CD1c-positive myeloid dendritic cell (primary cell): ENCODE results near the gene COPZ2.
A peak's percentile ranks its signal among the peaks of the same experiment; 100 is the strongest.
"Not testable (repeated sequence)": the region's sequence is repeated elsewhere in the genome, so short reads cannot be mapped to it uniquely, and the experiment has no call there.

Experiments
- DNase-seq: peaks from one replicate; pipeline ENCODE4 v3.0.0-alpha.2; 2016; ENCODE audit errors: extremely low spot score

The COPZ2 gene

GRCh38 chr17:48004983-48005382, 32.6 kb downstream of the COPZ2 start:
- no peak for DNase-seq

GRCh38 chr17:48003417-48004151, 34.0 kb downstream of the COPZ2 start:
- DNase-seq = peak; percentile 22

DNA sequence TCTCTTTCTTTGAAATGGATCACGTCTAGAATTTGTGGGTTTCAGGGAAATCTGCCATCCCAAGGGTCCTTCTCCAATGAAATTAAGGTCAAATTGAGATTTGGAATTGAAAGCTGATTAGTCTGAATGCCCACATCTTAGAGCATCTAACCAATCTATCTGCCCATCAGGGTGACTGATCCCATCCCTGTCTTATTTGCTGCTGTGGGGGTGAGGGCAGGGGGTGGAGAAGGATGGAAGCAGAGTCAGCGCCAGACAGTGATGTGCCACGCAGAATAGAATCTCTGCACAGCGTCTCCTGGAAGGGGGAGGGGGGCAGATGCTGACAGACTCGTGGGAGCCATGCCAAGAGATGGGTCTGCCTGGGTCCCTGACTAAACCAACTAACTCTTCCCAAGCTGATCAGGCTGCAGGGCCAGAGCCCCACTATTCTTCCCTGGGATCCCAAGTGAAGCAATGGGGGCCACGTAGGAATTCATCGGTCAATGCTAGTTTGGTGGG, 34.6 kb downstream of the COPZ2 start:
- DNase-seq = no peak

GRCh38 chr17:48002266-48002915, 35.2 kb downstream of the COPZ2 start:
- peak; percentile 91 for DNase-seq

- not testable (repeated sequence) for DNase-seq
These were observed 35.9 kb downstream of the COPZ2 start for GRCh38 chr17:48001657-48002056.

- peak; percentile 77 for DNase-seq
These were observed 36.4 kb downstream of the COPZ2 start for GRCh38 chr17:48001197-48001596.

DNA sequence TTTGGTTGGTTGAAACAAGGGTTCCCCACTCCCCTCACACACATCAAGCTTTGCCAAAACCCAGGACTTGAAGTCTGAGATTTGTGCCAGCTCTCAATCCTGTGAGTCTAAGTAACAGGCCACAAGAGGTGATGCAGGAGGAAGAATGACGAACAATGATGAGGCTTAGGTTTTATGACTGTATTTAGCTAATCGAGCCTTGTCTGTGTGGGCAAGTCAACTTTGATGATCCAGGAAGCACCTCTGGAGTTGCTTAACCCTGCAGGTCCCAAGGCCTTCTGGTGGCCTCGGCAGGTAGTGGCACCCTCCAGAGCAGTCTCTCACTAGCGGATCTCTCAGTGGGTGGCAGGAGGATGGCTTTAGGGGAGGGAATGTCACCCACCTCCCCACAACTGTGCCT, 38.0 kb downstream of the COPZ2 start:
- DNase-seq = peak; percentile 57

DNA sequence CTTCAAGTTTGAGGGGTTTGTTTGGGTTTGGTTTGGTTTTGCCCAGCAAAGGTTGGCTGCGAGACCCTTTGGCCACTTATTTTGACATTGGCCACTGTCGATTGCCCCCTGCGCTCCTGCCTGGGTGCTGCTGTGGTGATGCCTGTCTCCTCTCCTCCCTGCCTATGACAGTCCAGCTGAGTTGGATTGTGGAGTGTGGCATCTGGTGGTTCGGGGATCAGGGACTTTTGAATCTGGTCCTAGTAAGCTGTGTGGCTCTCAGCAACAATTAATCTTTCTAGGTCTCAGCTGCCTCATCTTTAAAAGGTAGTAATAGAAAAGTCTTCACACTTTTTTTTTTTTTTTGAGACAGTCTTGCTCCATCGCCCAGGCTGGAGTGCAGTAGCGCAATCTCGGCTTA, 39.6 kb downstream of the COPZ2 start:
- DNase-seq = no peak

DNA sequence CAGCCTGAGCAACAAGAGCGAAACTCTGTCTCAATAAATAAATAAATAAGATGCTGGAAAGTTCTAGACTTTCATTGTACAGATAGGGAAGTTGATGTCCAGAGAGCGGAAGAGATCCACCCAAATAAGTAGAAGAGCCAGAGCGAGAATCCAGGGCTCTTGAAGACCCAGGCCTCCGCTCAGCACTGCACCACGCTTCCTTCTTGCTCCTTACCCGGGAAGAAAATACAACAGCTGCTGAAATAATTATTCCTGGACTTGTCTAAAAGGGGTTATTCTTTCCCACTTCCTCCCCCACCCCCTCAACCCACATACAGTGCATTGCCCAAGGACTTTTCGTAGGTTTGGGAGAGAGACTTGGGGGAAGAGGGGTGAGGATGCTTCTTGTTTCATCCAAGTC, 40.0 kb downstream of the COPZ2 start:
- peak; percentile 59 for DNase-seq

DNA sequence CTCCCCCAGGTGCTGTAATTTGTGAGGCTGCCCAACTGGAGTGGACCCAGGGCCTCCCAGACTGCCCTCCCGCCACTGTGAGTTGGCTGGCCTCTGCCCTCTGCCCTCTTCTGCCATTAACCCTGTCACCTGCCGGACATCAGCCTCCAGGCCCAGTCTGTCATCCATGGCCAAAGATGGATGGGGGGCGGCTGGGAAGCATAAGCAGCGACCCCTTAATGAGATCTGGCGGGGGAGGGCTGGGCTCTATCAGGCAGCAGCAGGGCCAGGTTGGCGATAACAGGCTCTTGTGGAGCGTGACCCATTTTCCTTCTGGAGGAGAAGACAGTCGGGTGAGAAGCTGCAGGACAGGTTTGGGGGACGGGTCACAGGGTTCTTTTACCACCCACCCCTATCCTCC, 41.4 kb downstream of the COPZ2 start:
- no peak for DNase-seq

- DNase-seq = no peak
These were observed 42.2 kb downstream of the COPZ2 start for GRCh38 chr17:47995241-47995935.

DNA sequence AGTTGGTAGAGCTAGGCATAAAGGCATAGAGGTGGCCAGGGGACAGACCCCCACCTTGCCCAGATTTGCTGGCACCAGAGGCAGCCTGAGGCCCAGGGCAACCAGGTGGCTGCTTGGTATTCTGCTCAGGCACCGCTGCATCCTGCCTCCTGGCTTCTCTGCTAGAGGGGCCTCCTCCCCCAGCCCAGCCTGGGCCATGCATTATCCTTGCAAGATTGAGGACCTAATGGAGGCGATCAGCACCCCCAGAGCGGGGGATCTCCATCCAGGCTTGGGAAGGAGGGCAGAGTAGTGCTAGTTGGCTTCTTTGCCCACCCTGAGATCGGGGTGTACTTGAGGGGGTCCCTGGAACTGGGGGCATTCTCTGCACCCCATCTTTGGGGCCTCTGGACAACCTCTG, 42.9 kb downstream of the COPZ2 start:
- DNase-seq = no peak

- DNase-seq = no peak
These were observed 43.6 kb downstream of the COPZ2 start for GRCh38 chr17:47993964-47994363.

- no peak for DNase-seq
These were observed 44.5 kb downstream of the COPZ2 start for GRCh38 chr17:47993031-47993564.

GRCh38 chr17:47992216-47992615, 45.4 kb downstream of the COPZ2 start:
- no peak for DNase-seq

DNA sequence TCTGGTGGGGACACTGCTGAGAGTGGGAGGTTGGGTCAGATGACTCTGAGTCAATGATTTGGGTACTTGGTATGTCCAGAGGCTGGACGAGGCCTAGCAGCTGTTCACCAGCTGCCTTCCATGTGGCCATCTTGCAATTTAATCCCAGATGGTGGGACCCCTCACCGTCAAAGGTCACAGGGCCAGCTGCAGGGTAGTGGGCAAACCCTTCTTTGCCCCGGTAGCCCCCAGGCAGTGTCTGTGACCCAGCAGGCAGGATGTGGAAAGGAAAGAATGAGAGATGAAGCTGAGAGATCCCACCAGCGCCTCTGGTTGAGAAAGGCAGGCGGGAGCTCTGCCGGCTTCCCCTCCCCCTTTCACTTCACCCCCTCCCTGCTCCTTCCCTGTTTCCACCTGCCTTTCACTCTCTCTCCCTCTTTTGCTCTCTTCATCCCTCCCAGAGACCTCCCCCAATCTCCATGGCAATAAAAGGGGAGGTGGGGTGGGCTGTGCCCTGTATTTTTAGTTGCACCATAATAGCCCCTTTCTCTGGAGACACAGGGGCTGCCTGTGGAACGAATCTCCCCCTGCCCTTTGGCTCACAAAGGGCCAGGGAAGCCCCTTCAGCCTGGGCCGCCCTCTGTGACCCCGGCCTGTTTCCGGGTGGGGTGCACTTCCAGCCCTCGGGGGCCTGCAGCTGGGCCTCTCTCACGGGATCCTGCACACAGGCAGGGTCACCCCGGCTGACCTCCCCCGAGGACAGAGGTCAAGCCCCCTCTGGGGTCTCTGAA, 46.5 kb downstream of the COPZ2 start:
- DNase-seq = no peak

GRCh38 chr17:47989700-47990099, 47.9 kb downstream of the COPZ2 start:
- DNase-seq = no peak

DNA sequence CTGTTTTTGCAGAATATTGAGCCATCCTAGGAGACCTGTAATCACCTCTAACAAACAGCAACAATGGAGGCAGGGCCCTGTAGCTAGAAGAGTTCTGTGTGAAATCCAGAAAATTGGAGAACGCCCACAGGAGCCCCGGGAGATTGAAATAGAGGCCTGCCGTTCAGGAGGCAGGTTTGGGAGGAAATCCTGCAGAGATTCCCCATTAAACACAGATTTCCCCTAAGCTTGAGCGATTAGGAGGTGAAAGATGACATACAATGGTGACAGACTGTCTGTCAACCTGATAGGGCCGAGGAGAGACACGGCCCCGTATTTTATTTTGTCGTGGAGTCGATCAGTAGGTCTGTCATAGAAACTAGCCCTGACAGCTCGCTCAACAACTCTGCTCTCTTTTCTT, 48.4 kb downstream of the COPZ2 start:
- no peak for DNase-seq

DNA sequence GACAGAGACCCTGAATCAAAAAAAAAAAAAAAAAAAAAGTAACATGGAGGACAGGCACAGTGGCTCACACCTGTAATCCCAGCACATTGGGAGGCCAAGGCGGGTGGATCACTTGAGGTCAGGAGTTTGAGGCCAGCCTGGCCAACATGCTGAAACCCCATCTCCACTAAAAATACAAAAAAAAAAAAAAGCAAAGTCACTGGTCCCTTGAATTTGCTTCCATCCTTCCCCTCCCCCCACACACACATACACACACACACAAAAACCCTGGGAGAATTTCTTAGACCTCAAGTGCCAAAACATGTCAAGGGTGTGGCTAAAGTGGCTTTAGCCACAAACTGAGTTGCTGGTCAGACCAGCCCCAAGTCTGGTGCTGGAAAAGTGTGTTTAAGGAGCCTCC, 49.2 kb downstream of the COPZ2 start:
- not testable (repeated sequence) for DNase-seq

DNA sequence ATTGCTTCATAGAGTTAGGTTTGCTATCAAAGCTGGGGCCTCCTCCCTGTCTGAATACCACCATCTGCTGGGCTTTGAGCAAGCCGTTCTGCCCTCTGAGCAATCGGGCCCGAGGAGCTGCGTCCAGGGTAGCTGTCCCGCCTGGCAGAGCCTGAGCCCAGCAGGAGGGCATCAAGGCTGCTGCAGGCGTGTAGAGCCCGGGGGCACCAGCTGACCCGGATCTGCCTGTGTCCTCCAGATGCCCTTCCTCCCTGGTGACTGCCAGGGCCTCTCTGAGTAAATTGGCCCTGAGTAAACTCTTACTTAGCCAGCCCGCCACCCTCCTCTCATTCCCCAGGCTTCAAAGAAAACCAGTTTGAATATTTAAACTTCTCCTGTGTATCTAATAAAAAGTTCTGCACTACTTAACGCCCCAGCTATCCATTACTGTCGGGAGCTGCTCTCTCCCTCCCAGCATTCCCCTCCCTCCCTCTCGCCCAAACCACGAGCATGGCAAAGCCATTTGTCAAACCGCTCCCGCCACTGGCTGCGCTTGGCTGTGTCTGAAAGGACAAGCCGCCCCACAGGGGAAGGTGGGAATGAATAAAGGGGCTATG, 50.3 kb downstream of the COPZ2 start:
- no peak for DNase-seq

- DNase-seq = no peak
These were observed 51.1 kb downstream of the COPZ2 start for GRCh38 chr17:47986520-47986919.
